GM18861 (cell line): ENCODE measurements around the gene NRXN2.

Source experiments
- ATAC-seq: cut with Tn5 transposase; IDR thresholded peaks from one replicate; pipeline ENCODE4 v1.9.1; 2021; ENCODE audit not compliant: unreplicated experiment

NRXN2 gene

DNA sequence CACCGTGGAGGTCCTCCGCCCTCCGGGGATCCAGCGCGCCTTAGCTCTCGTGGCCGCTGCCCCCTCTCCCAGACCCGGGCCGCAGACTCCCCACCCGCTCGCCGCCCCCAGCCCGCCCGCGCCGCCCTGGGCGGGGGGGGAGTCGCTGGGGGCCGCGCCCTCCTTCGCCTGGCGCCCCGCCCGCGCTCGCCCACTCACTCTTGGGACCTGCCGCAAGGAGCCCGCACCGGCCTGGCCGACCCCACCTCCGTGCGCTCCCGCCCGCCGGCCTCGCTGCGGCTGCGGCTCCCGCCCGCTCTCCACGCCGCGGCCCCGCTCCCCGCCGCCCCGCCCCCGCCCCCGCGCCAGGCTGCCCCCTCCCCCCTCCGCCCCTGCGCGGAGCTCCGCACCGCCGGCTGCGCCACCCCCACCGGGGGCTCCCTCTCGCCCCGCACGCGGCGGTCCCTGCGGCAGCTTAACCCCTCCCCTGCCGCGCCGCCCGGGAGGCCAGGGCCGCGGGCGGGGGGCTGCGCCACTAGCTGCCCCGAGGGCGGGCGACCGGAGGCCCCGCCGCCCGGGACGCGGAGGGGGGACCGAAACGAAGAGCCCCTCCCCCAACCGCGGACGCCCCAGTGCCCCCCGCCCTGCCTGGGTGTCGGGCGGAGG is 21.7 kb upstream of the NRXN2 start:
- no peak for ATAC-seq

DNA sequence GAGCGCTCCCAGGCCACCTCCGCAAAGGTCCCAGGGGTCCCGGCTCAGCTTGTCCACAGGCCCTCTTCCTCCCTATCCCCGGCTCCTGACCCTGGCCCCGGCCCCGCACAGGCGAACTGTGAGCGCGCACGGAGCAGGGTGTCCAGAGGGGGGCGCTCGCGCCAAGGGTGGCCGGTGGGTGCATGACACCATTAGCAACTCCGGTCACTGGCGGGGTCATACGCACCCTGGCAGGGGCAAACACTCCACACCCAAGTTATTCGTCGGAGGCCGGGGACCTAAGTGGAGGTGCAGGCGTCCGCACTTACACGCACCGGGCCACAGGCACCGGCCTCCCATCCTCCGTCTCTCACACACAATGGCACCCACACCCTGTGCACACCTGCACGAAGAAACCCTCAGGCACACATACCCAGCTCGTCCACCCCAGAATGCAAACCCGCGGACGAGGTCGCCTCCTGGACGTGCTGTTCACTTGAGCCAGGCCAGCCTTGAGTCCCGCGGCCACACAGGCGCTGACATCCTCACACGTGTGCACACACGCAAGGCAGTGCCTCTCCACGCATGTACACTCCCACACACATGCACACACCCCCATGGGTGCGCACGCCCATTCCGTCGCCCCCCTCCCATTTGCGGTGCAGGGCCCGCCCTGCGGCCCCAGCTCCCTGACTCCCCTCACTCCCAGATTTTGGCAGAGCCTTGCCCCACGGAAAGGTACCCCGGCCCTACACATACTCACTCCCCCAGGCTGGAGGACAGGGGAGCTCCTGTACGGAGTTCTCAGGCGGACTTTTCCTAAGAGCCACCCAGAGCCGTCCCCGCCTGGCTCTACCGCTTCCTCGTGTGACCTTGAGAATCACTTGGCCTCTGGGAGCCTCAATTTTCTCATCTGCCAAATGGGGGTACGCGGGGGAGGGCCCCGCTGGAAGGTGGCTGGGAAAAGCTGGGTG is 20.9 kb upstream of the NRXN2 start, which contains the start of gene RASGRP2:
Gene RASGRP2 (minus strand): TSS at position 552 of the 953 bp plus-strand sequence. CDS start 1,276 bp downstream, outside the sequence.
- ATAC-seq: no peak

DNA sequence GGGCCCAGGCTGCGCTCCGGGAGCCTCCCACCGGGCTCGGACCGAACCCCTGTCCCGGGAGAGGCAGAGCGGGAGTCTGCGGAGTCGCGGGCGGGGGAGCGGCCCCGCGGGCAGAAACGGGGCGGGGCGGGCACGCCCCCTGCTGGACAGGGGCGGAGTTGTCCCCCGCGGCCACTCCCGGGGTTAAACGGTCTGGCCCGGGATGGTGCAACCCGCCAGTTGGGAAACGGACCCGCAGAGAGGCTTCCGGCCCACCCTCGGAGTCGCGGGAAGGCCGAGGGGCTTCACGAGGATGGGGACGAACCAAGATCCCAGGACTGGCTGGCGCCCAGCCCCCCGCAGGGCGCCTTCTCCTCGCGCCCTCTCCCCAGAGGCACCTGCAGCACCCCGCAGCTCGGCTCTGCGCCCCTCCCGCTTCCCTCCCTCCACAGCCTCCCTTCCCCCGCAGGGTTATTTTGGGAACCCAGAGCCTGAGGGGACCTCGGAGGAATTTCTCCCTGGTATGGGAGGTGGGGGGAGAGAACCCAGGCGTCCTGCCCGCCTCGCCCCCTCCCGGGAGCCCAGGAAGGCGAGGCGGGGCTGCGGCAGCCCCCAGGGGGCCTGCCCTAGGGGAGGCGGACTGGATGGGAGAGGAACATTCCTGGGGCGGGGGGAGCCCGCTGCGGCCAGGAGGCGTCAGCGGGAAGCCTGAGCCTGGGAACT is 20.0 kb upstream of the NRXN2 start:
- ATAC-seq: no peak

DNA sequence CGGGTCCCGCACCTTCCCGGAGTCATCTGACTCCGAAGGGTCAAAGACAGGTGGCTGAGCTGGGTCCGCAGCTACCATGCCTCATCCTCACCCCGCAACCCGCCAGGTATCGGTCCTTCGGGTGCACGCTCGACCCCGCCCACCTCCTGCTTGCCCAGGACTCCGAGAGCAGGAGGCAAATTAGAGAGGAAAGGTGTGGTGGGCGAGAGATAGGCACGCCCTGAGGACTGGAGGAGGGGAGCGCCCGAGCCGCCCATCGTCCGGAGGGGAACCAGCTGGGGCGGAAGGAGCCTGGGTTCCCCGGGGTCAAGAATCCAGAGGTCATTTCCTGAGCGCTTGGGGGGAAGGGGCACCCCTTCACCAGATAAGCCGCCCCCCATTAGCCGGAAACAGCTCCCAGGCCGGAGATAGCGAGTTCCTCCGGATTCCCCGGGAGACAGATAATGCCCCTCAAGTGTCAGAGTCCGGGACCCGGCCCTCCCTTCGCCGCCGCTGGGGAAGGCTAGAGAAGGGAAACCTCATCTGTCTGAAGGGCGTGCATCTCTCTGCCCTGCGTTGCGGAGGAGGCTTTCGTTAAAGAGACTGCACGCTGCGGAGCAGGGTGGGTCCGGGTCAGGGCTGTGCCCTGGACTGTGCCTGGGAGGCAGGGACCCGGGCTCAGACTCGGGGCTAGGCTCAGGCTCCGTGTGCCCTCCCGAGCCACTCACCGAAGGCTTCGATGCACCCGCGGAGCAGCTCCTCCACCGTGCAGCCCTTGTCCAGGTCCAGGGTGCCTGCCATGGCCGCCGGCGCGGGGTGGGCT is 19.3 kb upstream of the NRXN2 start:
- ATAC-seq: no peak

DNA sequence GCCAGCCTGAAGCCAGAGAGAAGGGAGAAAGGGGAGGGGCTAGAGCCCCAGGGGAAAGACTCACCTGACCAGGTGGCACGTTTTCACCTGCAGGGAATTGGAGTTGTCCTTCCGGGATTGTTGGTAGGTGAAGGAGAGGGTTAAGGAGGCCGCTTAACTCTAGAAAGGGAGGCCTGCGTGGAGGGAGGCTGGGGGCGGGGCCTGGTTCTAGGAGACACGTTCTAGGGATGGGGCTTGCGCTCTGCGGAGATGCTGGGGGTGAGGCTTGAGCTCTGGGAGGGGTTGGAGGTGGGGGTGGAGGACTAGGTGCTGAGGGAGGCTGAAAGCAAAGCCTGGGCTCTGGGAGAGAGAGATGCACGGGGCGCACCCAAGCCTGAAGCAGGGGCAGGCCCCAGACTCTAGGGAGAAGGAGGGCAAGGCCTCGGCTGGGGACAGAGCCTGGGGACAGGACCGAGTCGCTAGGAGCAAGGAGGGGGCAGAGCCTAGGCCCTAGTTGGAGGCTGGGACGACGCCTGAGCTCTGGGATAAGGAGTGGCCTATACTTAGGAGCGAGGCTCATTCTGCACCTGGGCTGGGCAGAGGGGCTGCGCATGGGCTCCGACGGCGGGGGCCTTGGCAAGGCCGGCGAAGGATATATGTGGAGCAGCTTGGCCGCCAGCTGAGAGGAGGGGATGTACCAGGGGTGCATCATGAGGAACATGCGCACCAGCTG is 18.5 kb upstream of the NRXN2 start:
- ATAC-seq: no peak

DNA sequence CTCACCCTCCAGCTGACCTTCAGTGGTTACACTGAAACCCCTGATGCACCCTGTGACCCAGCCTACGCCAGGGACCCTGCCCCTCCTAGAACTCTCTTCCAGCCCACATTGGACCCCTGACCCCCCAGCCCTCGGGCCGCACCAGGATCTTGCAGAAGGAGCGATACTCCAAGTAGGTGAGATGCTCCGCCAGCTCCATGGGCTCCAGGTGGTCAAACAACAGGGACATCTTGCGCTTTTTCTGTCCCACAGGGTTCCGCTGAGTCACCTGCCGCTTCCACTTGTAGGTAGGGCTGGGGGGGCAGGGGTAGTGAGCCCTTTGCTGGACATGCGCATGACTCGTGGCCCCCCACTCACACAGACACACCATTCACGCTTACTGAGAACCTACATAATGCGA is 16.9 kb upstream of the NRXN2 start:
- ATAC-seq: no peak

DNA sequence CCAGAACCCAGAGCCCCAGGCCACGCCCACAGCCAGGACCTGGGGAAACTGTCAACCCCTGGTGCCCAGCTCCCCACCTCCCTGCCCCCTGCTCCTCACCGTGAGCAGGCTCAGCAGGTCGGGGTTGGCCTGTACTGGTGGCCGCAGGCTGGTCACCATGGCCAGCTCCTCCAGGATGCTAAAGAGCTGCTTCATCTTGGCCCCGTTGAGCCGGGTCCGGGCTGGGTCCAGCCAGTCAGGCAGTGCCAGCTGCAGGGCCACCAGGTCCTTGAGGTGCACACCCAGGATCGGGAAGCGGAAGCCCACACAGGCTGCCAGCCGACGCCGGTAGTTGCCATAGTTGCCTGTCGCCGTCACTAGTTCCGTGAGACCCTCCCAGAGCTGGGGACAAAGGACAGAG is 13.7 kb upstream of the NRXN2 start:
- no peak for ATAC-seq

DNA sequence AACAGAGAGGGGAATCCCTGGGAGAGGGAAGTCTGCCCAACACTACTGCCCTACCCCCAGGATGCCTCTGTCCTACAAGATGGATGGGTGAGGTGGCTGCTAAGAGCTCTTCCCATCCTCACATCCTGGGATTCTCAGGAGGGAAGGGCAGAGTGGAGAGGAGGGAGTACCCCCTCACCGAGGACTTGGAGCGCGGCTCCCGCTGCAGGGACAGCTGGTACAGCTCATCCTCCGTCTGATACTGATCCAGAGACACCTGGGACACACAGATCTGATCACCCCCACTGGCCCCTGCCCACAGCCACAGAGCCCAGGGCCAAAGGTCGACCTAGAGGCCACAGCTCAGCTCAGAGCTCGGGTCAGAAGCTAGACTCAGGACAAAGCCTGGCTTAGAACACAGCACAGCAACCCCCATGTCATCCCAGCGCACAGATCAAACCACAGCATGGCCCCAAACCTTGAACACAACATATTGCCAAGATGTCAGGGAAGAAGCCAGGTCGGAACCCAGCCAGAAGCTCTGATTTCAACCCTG is 12.8 kb upstream of the NRXN2 start:
- no peak for ATAC-seq

DNA sequence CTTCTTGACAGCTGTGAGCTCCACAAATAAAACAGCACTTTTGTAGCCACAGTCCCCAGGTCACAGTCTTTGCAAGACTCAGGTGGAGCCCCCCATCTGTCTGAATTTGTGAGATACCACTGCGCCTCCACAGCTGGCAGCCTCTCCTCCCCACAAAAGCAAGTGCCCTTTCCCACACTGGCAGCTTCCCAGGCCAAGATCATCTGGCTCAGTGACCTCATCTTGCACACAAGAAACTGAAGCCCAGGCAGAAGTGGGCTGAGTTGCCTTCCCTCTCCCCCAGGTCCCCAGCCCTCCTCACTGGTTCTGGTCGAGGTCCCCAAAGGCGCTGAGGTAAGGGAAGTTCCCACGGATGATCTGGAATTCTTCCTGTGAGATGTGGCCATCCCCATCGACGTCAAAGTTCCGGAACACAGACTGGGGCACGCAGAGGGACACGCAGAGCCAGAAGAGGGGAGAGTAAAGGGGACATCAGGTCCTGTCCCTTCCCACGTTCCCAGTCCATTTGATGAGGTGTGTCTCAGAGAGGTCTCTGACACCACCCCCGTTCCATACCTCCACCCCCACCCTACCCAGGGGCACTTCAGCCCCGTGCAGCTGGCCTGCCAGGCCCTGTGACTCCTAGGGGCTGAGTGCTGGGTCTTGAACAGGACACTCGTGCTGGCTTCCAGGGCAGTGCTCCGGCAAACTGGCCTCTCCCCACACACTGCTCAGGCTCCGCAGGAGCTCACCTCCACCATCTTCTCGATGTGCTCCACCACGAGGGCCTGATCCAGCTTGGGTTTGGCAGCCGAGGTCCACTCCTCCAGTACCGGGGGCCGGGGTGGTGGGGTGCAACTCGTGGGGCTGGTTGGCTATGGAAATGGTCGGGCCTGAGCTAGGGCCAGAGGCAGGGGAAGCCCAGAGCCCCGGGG is 12.1 kb upstream of the NRXN2 start:
- ATAC-seq: no peak

DNA sequence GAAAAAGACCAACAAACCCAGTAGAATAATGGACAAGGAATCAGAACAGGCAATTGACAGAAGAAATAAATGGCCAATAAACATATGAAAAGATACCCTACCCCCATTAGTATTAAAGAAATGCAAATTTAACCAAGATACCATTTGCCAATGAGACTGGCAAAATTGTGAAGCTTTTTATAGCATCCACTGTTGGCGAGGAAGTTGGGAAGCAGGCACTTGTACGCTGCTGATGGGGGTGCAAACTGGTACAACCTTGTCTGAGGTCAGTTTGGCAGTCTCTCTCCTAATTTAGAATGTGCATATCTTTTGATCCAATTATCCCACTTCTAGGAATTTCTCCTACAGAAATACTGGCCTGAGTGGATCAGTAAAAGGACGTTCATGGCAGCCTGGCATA is 8.6 kb upstream of the NRXN2 start:
- ATAC-seq: no peak

DNA sequence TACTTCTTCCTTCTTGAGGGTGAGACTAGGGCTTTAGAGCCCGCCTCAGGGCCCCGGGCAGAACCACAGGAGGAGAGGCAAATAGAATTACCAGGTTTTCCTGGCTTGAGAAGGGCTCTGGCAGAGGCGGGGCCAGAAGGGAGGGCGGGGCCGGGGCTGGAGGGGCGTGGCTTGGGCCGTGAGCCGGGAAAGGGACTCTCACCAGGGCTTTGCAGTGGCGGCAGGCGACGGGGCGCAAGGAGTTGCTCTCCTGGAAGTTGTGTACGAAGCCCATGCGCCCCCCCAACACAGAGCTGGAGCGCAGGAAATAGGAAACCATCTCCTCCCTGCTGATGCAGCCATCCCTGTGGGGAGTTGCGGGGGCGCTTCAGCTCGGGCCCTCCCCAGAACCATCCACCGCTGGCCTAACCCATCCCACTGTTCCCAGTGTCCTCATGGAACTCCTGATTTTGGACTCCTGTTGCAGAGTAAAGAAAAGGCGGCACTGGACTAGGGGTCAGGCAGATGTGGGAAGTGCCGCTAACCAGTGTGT is 6.9 kb upstream of the NRXN2 start:
- ATAC-seq: no peak

DNA sequence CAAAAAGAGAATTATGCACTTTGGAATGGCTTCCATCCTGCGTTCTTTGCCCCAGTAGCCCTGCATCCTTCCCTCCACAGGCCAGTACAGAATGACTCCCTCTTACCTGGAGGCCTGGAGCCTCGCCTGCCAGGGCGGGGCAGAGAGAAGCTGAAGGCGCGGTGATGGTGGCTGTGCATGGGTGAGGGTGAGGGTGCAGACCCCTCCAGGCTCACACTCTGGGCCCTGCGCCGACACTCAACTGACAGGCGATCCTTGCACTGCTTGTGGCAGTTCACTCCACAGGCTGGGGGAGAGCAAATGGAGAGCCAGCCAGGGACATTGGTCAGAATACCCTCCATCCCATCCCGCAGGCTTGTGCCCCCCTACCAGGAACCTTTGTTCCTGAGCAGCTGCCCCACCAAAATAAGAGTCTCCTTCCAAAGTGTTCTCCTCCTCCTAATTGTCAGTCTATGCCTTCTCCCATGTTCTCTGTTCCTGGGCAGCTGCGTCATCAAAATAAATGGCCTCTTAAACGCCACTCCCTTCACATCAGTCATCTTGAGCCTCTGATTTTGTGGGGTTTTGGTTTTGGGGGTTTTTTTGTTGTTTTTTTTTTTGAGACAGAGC is 5.9 kb upstream of the NRXN2 start:
- ATAC-seq: no peak

DNA sequence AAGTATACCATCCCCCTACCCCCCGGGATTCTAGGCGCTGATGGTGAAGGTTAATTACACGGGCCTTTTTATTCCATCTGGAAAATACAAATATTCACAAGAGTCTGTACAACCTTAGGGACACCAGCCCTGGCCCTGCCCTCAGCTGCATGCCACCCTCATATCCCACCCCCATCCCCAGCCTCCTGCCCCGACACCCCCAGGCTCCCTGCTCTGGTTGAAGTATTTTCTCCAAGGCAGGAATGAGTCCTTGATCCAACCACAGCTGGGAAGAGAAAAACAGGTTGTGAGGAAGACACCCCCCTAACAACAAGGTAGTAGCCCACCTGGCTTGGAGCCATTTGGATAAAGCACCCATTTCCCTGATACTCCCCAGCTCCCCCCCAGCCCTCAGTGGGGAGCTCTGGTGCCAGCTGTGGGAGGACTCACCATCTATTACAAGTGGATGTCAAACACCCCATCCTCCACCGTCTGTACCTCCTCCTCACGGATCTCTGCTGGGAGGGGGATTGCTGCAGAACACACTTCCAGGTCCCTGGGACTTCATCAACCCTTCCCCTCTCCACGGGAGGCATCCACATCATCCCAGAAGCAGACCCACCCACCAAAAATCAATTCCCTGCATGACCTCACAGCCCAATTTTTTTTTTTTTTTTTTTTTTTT is 4.0 kb upstream of the NRXN2 start:
- no peak for ATAC-seq

DNA sequence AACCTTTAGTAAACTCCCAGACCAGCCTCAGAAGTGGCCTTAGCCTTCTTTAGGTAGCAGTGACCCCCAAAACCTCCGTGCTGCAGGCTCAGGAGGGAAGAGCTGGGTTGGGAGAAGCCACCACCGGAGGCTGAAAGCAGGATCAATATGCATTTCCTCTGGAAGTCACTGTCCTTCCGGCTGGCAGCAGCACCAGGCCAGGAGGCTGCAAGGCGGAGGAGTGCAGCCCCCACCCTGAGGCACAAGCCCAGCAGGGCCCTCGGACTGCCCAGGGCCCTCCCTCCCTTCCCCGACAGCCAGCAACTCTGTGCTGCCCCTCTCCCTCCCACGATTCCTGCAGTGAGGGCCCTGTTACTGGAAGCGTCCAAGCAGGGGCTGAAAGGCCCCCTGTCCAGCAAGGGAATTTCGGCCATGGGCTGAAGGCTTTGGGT is 3.2 kb upstream of the NRXN2 start:
- ATAC-seq: no peak

DNA sequence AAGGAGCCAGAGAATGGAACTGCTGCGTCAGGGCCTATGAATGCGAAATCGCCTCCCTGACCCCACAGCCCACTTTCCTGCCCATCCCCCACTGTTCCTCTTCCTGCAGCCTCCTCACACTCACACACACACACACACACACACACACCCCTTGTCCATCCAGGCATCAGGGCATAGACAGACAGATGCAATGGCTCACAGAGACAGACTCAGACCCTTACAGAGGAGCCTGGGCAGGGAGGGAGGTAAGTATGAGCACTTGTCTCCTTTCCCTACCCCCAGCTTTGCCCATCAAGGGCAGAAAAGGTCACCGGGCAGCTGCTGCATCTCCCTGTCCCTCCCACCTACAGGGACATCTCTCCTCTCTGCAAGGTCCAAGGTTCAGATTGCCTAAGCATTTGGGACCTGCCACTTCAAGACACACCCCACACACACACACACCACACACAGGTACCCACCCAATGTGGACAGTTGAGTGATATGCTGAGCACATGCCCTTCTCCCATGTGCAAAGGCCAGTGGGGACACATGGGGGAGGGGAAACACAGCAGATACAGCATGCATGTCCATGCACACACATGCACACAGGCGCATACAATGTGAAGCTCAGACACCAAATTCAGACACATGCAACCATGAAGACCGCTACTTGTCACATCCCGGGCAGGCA is 2.0 kb upstream of the NRXN2 start:
- no peak for ATAC-seq

DNA sequence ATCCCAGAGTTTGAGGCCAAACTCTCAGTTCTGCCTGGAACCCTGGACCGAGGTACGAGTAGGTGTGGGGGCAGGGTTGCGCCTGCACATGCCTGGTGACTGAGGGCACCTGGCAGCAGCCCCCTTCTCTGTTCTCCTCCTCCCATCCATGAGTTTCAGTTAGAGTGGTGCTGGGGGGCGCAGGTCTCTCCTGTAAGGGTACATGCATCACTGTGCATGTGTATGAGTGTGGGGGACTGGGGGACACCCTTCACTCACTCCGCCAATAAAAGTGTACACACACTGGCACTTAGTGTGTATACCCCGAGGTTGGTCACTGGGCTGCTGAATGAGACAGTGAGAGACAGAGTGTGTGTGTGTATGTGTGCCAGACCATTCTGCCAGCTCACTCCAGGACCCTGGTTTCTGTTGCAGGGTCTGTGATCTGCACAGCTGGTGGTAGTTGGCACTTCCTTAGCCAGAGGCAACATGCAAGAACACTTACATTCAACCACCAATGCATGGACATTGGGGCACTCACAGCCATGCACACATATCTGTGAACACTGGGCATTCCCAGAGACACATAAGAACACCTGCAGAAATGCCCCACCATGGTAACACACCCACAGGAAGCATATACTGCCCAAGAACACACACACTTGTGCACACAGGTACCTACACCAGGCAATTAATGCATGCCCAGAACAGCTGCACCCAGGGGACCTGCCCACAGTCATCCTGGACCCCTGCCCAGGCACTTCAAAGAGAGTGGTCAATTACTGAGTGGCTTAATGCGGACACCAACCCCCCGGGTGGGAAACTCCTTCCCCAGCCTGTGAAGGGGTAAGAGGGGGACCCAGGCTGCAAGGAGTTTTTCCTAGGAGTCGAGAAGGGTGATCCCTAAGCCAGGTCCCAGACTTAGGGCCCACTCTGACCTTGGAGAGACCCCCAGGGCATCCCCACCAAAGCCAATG is 1.2 kb upstream of the NRXN2 start:
- no peak for ATAC-seq
